ENCODE measurements around the gene UNK. TPM values are rescaled to one million over a fixed set of nuclear protein-coding genes. Genes with fewer than 3 reads are reported as not detected.
"Not testable (repeated sequence)": the region's sequence is repeated elsewhere in the genome, so short reads cannot be mapped to it uniquely, and the experiment has no call there.

Gene UNK
- total RNA-seq, 1 donor from 2014 or later, result 14.3 TPM

DNA sequence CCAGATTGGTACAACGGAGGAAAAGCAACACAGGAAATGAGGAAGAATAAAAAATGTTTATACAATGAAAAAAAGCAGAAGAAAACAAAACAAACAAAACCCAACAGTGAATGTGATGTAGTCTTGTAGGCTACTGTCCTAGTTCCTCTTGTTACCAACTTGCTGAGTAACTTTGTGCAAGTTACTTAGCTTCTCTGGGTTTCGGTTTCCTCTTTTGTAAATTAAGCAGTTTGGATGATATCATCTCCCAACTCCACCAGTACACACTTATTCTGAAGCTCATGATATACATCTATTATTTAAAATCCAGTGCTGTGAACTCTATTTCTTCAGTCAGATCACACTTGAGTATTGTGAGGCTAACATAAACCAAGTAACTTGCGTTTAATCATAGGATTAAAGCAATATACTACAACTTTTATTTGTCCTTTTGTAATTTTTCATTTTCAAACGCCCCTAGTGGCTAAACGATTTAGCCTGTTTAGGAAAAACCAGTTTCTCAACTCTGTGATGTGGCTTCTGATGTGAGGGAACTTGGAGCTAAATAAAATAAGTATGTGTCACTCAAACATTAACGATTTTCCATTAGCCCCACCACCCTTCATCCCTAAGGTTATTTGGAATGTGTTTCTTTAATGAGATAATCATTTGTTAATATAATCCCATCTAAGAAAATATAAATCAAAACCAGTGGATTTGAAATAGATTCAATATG lies 1.4 kb upstream of the UNK start:
- intact Hi-C loops (cut with DNase I), result loop anchor here (5.0 kb wide), 1 partner anchor 194 kb away; the partner anchor contains the start of genes ACOX1 and TEN1
- no peak for ATAC-seq (ENCODE audit: poor library complexity)
- no peak for DNase-seq

DNA sequence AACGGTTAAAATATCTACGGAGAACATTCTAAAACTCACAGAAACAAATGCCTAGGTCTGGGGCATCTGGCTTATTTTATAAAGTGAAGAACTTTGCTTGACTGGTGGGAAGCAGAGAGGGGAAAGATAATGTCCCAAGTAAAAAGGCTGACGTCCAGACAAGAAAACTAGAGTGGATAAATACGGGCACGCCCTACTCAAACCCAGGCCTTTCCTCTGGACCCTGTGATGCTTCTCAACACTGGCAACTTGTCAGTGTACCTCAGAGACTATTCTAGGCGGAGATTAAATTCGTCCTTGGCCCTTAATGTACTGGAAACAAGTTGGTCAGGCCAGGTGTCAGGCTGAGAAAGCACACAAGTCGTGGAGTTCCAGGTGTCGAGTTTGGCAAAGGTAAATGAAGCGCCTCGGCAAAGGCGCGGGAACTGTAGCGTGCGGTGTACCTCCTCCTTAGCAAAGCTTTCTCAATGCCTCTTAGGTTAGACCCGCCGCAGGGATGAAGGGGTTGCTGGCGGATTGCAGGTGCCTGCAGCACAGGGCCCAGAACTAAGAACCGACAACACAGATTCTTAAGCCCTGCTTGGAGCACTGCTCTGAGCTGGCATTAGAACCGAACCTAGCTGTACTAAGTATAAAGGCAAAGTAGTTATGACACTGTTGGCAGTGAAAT lies 668 bp upstream of the UNK start:
- peak; percentile 0 for ATAC-seq (ENCODE audit: poor library complexity)
- intact Hi-C loops (cut with DNase I), result loop anchor here (5.0 kb wide), 1 partner anchor 193 kb away; the partner anchor contains the start of genes ACOX1 and TEN1
- DNase-seq, result peak; percentile 51

DNA sequence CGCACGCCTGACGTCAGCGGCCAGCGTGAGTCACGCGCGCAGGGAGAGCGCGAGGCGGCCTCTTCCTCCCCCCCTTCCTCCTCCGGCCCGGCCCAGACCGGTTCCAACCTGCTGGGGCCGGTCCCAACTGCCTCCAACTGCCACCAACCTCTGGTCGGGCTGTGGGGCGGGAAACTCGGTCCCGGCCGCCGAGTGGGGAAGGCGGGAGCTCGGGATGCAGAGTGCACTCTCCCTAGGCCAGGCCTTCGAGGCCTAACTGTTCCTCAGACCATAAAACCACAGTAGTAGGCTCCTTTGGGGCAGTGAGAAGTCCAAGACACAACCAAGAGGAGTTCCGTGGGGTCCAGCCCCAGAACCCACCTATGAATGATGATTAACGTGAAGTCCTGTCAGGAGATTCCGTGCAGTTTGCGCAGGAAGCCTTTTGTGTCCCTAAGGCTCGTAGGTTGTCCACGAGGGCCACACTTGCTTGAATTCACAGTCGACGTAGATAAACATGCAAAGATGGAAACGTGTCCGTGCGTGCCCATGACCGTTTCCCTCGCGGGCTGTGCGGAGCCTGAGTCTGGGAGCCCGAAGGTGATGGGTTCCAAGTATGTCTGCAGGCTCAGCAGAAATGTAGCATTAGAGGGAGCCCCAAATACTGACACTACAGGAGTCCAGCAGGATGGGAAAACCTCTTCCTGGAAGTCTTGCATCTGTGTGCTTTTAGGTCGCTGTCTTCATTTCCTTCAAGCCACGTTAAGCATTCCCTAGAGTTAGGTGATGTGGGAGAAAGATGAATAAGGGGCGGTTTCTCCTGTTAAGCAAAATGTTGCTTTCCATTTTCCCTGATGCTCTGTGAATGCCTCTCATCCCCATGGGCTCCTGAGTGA lies 647 bp downstream of the UNK start:
- peak; percentile 93 for DNase-seq
- peak; percentile 93 for ATAC-seq (ENCODE audit: poor library complexity)
- intact Hi-C loops (cut with DNase I), result no loop called here

GRCh38 chr17:75791254-75791653 lies 6.6 kb downstream of the UNK start:
- DNase-seq, result no peak
- ATAC-seq (ENCODE audit: poor library complexity), result no peak
- intact Hi-C loops (cut with DNase I), result no loop called here

GRCh38 chr17:75793460-75793859 lies 8.9 kb downstream of the UNK start:
- ATAC-seq (ENCODE audit: poor library complexity) (no peak), DNase-seq (no peak)
- intact Hi-C loops (cut with DNase I), result no loop called here

DNA sequence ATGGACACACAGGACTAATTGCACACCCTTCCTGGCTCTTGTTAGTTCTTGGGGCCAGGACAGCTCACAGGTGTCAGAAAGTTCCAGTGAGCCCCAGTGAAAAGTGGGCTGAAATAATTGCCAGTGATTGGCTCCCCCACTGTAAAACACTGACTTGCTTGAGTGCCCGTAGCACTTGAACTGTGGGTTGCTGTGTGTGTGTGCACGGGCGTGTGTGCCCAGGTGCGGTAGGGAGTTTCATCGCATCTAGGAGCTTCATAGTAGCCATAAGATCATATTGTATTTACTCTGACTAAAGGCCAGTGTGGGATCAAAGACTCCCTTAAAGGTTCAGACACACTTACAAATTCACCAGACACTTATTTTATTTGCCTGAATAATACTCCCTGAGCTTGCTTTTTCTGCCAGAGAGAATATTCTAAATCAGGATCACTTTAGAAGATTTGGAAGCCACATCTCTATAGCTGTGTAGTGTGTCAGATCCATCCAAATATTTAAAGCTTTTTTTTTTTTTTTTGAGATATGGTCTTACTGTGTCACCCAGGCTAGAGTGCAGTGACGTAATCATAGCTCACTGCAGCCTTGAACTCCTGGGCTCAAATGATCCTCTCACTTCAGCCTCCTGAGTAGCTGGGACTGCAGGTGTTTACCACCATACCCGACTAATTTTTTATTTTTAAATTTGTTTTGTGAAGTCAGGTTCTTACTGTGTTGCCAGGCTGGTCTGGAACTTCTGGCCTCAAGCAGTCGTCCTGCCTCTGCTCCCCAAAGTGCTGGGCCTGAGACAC lies 11.4 kb downstream of the UNK start:
- intact Hi-C loops (cut with DNase I), result no loop called here

DNA sequence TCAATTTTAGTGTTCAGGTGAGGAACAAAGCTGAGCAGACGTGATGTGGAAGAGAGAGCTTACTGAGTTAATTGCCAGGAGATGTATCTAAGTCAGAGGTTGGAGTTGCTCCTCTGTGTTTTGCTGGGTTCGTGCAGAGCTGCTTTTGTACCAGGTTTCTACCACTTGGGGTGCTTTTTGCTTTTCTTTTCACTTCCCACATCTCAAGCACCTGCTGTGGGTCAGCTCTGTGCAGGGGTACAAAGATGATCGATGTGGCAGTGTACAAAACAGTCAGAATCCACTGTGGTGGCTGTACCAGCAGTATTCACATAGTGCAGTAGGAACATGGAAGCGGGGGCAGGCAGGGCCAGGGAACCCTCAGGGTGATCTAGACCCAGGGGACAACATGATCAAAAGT lies 14.8 kb downstream of the UNK start:
- no peak for ATAC-seq (ENCODE audit: poor library complexity)

More for the DNA sequence above, 11.4 kb downstream of the UNK start:
- no peak for ATAC-seq (ENCODE audit: poor library complexity)
- DNase-seq, result no peak

GRCh38 chr17:75803883-75804282 lies 19.3 kb downstream of the UNK start:
- intact Hi-C loops (cut with DNase I), result no loop called here
- ATAC-seq (ENCODE audit: poor library complexity) (no peak), DNase-seq (no peak)

More for the DNA sequence above, 14.8 kb downstream of the UNK start:
- intact Hi-C loops (cut with DNase I), result no loop called here
- no peak for DNase-seq

DNA sequence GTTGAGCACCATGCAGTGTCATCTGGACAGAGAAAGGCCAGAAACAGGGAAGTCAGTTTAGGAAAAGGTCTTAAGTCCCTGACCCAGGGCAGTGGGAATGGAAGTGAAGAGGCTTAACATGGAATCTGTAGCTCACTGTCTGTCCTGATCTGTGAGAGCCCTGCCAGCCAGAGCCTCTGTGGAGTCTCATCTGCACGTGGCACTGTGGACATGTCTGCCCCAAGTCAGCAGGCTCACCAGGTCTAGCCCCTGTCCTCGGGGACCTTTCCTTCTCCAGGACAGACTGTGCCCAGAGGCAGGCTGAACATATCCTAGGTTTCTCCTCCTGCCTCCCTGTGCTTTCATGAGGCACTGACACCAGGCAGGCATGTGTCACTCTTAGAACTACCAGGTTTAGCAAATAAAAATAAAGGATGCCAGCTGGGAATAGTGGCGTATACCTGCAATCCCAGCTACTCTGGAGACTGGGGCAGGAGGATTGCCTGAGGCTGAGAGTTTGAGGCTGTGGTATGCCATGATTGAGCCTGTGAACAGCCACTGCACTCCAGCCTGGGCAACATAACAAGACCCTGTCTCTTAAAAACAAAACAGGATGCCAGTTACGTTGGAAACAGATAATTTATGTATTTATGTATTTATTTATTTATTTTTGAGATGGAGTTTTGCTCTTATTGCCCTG lies 22.4 kb downstream of the UNK start:
- peak; percentile 60 for DNase-seq
- intact Hi-C loops (cut with DNase I), result no loop called here
- peak; percentile 66 for ATAC-seq (ENCODE audit: poor library complexity)

GRCh38 chr17:75807861-75808260 lies 23.3 kb downstream of the UNK start:
- ATAC-seq (ENCODE audit: poor library complexity), result no peak
- peak; percentile 30 for DNase-seq
- intact Hi-C loops (cut with DNase I), result no loop called here

DNA sequence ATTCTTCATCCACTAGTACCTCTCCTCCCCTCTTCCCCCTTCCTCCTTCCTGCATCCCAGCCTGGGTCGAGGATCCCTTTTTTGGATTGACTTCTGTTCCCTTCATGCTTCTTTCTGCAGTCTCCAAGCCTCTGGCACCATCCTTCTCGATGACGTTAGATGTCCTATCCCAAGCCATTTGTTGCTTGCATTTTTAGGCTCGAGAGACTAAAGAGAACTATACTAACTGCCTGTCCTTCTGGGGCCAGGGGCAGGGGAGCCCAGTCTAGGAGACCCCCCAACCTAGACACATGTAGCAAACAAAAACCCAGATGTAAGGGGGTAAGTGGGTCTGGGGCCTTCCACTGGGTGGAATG lies 23.9 kb downstream of the UNK start:
- intact Hi-C loops (cut with DNase I), result no loop called here
- DNase-seq (no peak), ATAC-seq (ENCODE audit: poor library complexity) (peak; percentile 4)

DNA sequence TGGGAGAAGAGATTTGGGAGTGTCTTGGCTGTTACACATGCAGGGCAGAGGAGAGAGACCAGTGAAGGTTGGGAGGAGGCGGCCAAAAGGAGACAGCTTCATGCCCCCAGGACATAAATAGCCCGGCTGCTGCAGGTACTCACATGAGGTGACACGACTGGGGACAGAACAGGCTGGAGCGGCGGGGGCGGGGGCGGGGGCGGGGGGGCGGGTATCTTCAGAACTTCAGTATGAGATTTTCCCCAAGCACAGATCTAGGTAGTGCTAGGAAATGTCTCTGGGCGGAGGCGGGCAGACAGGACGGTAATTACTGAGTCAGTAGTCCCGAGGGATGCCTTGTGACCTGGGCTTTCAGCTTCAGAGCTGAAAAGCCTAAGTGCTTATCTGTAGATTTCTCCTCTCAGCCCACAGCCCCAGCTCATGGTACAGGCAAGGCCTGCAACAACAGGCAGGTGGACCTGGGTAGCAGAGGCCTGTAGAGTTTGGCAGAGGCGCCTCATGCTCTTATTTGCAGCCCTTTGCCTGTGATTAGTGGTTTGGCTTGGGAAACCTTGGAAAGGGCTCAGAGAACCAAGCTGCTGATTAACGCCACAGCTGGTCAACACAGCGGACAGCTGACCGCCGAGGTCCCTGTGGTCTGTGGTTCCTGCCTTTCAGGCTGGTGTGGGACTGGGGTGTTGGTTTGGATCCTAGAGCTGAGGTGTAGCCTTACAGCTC lies 24.5 kb downstream of the UNK start:
- intact Hi-C loops (cut with DNase I), result no loop called here
- DNase-seq (peak; percentile 62), ATAC-seq (ENCODE audit: poor library complexity) (peak; percentile 57)

DNA sequence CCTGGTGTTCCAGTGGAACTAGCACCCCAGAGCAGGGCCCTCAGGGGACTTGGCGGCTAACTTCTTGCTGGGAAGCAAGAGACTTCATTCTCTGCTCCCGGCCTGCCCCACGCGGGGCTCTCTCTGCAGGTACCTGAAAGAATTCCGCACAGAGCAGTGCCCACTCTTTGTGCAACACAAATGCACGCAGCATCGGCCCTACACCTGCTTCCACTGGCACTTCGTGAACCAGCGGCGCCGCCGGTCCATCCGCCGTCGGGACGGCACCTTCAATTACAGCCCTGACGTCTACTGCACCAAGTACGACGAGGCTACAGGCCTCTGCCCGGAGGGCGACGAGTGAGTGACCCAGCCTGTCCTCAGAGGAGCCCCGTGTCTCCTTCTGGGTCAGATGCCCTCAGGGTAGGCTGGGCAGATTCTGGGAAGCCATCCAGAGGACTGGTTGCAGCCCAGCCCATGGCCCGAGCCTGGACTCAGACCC lies 25.1 kb downstream of the UNK start:
- peak; percentile 27 for ATAC-seq (ENCODE audit: poor library complexity)
- intact Hi-C loops (cut with DNase I), result no loop called here
- peak; percentile 52 for DNase-seq

- peak; percentile 13 for DNase-seq
- intact Hi-C loops (cut with DNase I), result no loop called here
- no peak for ATAC-seq (ENCODE audit: poor library complexity)
These were observed 25.6 kb downstream of the UNK start for GRCh38 chr17:75810216-75810615.

- ATAC-seq (ENCODE audit: poor library complexity); intact Hi-C loops (cut with DNase I): not testable (repeated sequence)
- peak; percentile 6 for DNase-seq
These were observed 26.1 kb downstream of the UNK start for GRCh38 chr17:75810756-75811155.

- ATAC-seq (ENCODE audit: poor library complexity) (no peak), DNase-seq (no peak)
- intact Hi-C loops (cut with DNase I), result no loop called here
These were observed 26.6 kb downstream of the UNK start for GRCh38 chr17:75811174-75811573.
